ENCODE measurements around the gene XRCC6. TPM values are rescaled to one million over a fixed set of nuclear protein-coding genes. Genes with fewer than 3 reads are reported as not detected.

Gene XRCC6
- total and polyA plus RNA-seq, 9 of the 15 experiments (the other 6 are each of a cell fraction or from before 2014, with no cell fraction given) = 151 to 440 (median 318) TPM

DNA sequence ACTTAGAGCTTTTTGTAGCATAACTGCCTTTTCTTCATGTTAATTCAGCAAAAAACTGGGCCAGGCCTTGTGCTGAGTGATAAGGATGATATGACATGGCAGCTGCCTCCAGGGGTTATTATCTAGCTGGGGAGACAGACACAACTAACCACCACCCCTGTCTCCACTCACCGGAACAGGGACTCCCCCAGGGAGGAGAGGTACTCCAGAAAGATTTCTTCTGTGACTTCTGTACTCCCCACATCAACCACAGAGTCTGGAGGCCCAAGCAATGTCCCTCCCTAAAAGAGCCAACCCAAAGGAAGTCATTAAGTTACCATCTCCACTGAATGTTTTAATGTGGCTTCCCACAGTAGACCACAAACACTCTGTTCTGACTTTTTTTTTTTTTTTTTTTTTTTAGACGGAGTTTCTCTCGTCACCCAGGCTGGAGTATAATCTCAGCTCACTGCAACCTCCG is 17.2 kb upstream of the XRCC6 start (continued):
- TF ChIP-seq, protein P1, sequence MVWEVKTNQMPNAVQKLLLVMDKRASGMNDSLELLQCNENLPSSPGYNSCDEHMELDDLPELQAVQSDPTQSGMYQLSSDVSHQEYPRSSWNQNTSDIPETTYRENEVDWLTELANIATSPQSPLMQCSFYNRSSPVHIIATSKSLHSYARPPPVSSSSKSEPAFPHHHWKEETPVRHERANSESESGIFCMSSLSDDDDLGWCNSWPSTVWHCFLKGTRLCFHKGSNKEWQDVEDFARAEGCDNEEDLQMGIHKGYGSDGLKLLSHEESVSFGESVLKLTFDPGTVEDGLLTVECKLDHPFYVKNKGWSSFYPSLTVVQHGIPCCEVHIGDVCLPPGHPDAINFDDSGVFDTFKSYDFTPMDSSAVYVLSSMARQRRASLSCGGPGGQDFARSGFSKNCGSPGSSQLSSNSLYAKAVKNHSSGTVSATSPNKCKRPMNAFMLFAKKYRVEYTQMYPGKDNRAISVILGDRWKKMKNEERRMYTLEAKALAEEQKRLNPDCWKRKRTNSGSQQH (CRISPR knock-in tag; IDR thresholded peaks at IDR 0.05) = no peak
- TF ChIP-seq, protein P2, sequence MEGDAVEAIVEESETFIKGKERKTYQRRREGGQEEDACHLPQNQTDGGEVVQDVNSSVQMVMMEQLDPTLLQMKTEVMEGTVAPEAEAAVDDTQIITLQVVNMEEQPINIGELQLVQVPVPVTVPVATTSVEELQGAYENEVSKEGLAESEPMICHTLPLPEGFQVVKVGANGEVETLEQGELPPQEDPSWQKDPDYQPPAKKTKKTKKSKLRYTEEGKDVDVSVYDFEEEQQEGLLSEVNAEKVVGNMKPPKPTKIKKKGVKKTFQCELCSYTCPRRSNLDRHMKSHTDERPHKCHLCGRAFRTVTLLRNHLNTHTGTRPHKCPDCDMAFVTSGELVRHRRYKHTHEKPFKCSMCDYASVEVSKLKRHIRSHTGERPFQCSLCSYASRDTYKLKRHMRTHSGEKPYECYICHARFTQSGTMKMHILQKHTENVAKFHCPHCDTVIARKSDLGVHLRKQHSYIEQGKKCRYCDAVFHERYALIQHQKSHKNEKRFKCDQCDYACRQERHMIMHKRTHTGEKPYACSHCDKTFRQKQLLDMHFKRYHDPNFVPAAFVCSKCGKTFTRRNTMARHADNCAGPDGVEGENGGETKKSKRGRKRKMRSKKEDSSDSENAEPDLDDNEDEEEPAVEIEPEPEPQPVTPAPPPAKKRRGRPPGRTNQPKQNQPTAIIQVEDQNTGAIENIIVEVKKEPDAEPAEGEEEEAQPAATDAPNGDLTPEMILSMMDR (IDR thresholded peaks at IDR 0.05 in 2 of 3, conservative IDR thresholded peaks at IDR 0.05 in 1 of 3; ENCODE audit: insufficient read depth in 2 of 3, low read depth in 1 of 3, low read length in 3 of 3) = no peak
- TF ChIP-seq ATF7 (IDR thresholded peaks at IDR 0.05) = peak; percentile 59; the same call in 1 of the 2 replicates
- no peak for TF ChIP-seq THRAP3 (IDR thresholded peaks at IDR 0.05; ENCODE audit: borderline replicate concordance)
- no peak for TF ChIP-seq HCFC1 (IDR thresholded peaks at IDR 0.05; ENCODE audit: low read depth, low read length)
- TF ChIP-seq TGIF2 (CRISPR knock-in tag; IDR thresholded peaks at IDR 0.05) = no peak
- TF ChIP-seq ZNF384 (IDR thresholded peaks at IDR 0.05; ENCODE audit: low read depth, low read length) = peak; percentile 60; the same call in 1 of the 2 replicates
- no peak for TF ChIP-seq MCM5 (IDR thresholded peaks at IDR 0.05; ENCODE audit: low read depth)
- no peak for TF ChIP-seq POLR2AphosphoS2 (IDR thresholded peaks at IDR 0.05; ENCODE audit: low read length)
- TF ChIP-seq, protein P3, sequence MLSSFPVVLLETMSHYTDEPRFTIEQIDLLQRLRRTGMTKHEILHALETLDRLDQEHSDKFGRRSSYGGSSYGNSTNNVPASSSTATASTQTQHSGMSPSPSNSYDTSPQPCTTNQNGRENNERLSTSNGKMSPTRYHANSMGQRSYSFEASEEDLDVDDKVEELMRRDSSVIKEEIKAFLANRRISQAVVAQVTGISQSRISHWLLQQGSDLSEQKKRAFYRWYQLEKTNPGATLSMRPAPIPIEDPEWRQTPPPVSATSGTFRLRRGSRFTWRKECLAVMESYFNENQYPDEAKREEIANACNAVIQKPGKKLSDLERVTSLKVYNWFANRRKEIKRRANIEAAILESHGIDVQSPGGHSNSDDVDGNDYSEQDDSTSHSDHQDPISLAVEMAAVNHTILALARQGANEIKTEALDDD (IDR thresholded peaks at IDR 0.05) = peak; percentile 92
- TF ChIP-seq ZNF3 (CRISPR knock-in tag; IDR thresholded peaks at IDR 0.05) = no peak
- TF ChIP-seq, protein P4, sequence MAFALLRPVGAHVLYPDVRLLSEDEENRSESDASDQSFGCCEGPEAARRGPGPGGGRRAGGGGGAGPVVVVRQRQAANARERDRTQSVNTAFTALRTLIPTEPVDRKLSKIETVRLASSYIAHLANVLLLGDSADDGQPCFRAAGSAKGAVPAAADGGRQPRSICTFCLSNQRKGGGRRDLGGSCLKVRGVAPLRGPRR (CRISPR knock-in tag; IDR thresholded peaks at IDR 0.05) = no peak
- peak; percentile 79 to 95 for TF ChIP-seq RCOR1 (IDR thresholded peaks at IDR 0.05; ENCODE audit: borderline replicate concordance in 1 of 2, low read depth in 2 of 2, low read length in 2 of 2)
- TF ChIP-seq NFIX (CRISPR knock-in tag; IDR thresholded peaks at IDR 0.05; ENCODE audit: low read depth) = no peak
- TF ChIP-seq ZBTB8A (IDR thresholded peaks at IDR 0.05; ENCODE audit: partially characterized antibody) = no peak
- TF ChIP-seq, protein P5, sequence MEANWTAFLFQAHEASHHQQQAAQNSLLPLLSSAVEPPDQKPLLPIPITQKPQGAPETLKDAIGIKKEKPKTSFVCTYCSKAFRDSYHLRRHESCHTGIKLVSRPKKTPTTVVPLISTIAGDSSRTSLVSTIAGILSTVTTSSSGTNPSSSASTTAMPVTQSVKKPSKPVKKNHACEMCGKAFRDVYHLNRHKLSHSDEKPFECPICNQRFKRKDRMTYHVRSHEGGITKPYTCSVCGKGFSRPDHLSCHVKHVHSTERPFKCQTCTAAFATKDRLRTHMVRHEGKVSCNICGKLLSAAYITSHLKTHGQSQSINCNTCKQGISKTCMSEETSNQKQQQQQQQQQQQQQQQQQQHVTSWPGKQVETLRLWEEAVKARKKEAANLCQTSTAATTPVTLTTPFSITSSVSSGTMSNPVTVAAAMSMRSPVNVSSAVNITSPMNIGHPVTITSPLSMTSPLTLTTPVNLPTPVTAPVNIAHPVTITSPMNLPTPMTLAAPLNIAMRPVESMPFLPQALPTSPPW (CRISPR knock-in tag; IDR thresholded peaks at IDR 0.05) = peak; percentile 77
- peak; percentile 68 for TF ChIP-seq CTBP1 (IDR thresholded peaks at IDR 0.05; ENCODE audit: borderline replicate concordance)
- no peak for TF ChIP-seq LARP7 (IDR thresholded peaks at IDR 0.05)
- TF ChIP-seq ZNF584 (CRISPR knock-in tag; IDR thresholded peaks at IDR 0.05; ENCODE audit: low read depth) = no peak
- peak; percentile 26; the same call in 1 of the 2 replicates for TF ChIP-seq ERF (CRISPR knock-in tag; IDR thresholded peaks at IDR 0.05)
- TF ChIP-seq PURB (CRISPR knock-in tag; IDR thresholded peaks at IDR 0.05; ENCODE audit: low read depth) = no peak
- TF ChIP-seq WHSC1 (IDR thresholded peaks at IDR 0.05; ENCODE audit: low read length) = no peak

All from K562 (cell line).